ENCODE results near the gene ADCY2.

Gene ADCY2

DNA sequence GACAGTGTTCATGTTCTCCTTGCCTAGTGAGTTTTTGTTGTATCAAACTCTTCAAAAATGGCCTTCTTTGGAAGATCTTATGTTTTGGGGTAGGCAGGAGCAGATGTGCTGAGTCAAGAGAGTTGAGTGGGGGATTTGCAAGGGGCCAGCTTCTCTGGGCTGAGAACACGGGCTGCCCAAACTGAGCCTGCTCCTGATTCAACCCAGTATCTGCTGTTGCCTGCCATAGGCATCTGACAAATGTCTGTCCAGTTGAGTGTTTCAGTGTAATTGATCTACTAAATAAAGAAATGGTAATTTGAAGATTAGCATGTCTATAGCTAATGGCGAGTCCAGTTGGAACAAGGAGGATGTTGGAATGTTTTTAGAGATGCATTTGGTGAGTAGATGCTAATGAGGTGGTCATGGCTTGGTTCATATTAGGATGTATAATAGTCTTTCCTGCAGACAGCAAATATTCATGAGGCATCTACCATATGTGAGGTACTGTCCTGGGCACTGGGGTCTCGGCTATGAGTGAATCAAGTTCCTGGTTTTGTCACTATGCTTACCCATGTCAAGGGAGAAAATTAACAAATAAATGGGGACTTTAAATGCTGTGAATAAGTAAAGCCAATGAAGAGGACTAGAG lies 119.5 kb downstream of the ADCY2 start:
- Histone ChIP-seq H3K9me3 (replicated peaks in 1 of 11) (no peaks in the 10 kb centered on the region), H3K4me1 (no peaks in the 10 kb centered on the region), H3K27ac (no peak overlapping the region), H3K9ac (no peak overlapping the region), H4K20me1 (no peaks in the 10 kb centered on the region), H3K4me3 (no peak overlapping the region), H3K4me2 (no peak overlapping the region), H3K36me3 (no peaks in the 10 kb centered on the region), H3K27me3 (no peaks in the 10 kb centered on the region)
- no peak for TF ChIP-seq Cebpa-rat (IDR thresholded peaks at IDR 0.05)

DNA sequence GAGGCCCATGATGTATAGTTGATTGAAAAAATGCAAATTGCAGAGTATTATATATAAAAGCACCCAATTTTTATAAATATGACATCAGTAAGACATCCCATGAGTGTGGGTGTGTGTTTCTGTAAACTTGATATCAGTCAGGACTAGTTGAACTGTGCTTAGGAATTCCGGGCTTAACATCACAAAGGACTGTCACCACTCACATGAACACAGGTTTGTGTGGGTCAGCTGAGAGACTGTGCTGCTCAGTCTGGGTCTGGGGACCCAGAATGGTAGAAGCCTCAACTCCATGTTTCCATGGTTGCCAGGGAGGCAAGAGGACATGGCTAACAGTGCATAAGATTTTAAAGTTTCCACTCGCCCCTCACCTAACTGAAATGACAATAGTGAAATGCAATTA lies 120.3 kb downstream of the ADCY2 start:
- Histone ChIP-seq H3K4me2 (no peak overlapping the region), H3K9me3 (replicated peaks in 1 of 11) (no peaks in the 10 kb centered on the region), H3K4me3 (no peak overlapping the region), H4K20me1 (no peaks in the 10 kb centered on the region), H3K27me3 (no peaks in the 10 kb centered on the region), H3K36me3 (no peaks in the 10 kb centered on the region), H3K4me1 (no peaks in the 10 kb centered on the region), H3K9ac (no peak overlapping the region), H3K27ac (no peak overlapping the region)
- no peak for TF ChIP-seq Cebpa-rat (IDR thresholded peaks at IDR 0.05)

DNA sequence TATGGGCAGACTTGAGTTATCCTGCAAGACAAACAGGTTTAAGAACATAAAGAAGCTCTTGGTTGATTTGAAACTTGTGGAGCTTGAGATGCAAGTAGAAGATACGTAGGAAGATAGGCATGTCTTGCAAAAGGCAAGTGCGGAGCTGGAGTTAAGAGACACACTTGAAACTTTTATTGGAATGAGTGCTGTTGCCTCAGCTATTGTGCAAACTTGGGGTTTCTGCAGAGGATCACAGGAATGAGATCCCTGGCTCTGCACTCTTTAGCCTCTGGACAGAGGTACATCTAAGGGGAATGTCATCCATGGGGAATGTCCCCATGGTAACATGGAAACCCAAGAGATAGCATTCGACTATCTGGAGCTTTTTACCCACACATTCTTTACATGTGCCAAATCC lies 121.1 kb downstream of the ADCY2 start:
- Histone ChIP-seq H3K9ac (no peak overlapping the region), H3K27ac (no peak overlapping the region), H3K36me3 (no peaks in the 10 kb centered on the region), H3K27me3 (no peaks in the 10 kb centered on the region), H4K20me1 (no peaks in the 10 kb centered on the region), H3K4me2 (no peak overlapping the region), H3K9me3 (replicated peaks in 1 of 11) (no peaks in the 10 kb centered on the region), H3K4me3 (no peak overlapping the region), H3K4me1 (no peaks in the 10 kb centered on the region)
- TF ChIP-seq Cebpa-rat (IDR thresholded peaks at IDR 0.05) = no peak

DNA sequence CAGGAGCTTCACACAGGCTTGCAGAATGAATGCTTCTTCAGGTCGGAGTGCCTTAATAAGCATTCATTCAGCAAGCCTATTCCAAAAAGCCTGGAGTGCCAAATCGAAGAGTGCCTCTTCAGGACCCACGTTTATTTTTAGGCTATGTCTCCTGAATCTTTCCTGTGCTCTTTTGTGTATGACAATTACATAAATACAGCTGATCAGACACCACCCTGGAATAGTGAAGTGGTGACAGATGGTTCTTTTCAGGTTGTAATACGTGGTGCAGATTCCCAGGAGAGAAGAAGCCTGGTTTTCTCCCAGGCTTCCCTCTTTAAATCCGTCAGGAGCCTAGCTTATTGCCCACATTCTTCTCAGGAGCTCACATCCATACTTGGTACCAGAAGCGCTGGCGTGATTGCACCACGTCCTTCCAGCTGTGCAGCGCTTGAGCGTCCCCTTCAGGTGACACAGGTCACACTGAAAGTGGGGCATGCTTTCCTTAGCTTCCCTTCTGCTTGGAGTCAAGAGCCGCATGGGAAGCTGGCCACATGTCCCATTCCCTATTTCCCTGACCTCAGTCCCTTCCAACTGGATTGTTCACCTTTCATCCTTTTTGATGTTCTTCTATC lies 123.1 kb downstream of the ADCY2 start:
- no peak overlapping the region for H3K4me2 ChIP-seq
- H3K27ac ChIP-seq = no peak overlapping the region
- H3K36me3 ChIP-seq = no peaks in the 10 kb centered on the region
- H4K20me1 ChIP-seq = no peaks in the 10 kb centered on the region
- no peak overlapping the region for H3K4me3 ChIP-seq
- H3K27me3 ChIP-seq = no peaks in the 10 kb centered on the region
- no peak for TF ChIP-seq Cebpa-rat (IDR thresholded peaks at IDR 0.05)
- H3K9me3 ChIP-seq (replicated peaks in 1 of 11) = no peaks in the 10 kb centered on the region
- no peaks in the 10 kb centered on the region for H3K4me1 ChIP-seq
- H3K9ac ChIP-seq = no peak overlapping the region

DNA sequence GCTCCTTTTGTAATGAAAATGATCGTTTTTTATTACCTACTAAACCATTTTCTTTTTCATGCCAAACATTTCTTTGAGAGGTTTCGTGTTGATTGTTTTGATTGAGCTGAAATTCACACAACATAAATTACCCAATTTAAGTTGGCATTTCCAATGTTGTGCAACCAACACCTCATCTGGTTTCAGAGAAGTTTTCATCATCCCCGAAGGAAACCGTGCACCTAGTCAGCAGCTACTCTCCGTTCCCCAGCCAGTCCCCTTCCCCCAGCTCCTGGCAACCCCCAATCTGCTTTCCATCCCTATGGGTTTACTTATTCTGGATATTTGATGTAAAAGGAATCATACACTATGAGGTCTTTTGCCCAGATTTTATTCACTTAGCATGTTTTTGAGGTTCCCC lies 123.6 kb downstream of the ADCY2 start:
- no peak for TF ChIP-seq Cebpa-rat (IDR thresholded peaks at IDR 0.05)
- Histone ChIP-seq H3K9ac (no peak overlapping the region), H3K4me3 (no peak overlapping the region), H3K36me3 (no peaks in the 10 kb centered on the region), H3K4me1 (no peaks in the 10 kb centered on the region), H3K27ac (no peak overlapping the region), H3K27me3 (no peaks in the 10 kb centered on the region), H4K20me1 (no peaks in the 10 kb centered on the region), H3K4me2 (no peak overlapping the region), H3K9me3 (replicated peaks in 1 of 11) (no peaks in the 10 kb centered on the region)

GRCh38 chr5:7529880-7530279 lies 133.9 kb downstream of the ADCY2 start:
- H3K4me1 ChIP-seq = peaks cover 0 to 17% (median 7%) of the 10 kb centered on the region in 10 experiments; a peak in 11 of 20 replicates
- no peaks in the 10 kb centered on the region for H3K27me3 ChIP-seq
- TF ChIP-seq Cebpa-rat (IDR thresholded peaks at IDR 0.05) = no peak
- H4K20me1 ChIP-seq = no peaks in the 10 kb centered on the region
- H3K36me3 ChIP-seq = no peaks in the 10 kb centered on the region
- H3K27ac ChIP-seq = no peak overlapping the region
- no peaks in the 10 kb centered on the region for H3K9me3 ChIP-seq (replicated peaks in 1 of 11)
- H3K4me3 ChIP-seq = no peak overlapping the region
- H3K4me2 ChIP-seq = no peak overlapping the region
- no peak overlapping the region for H3K9ac ChIP-seq

GRCh38 chr5:7533941-7534340 lies 138.0 kb downstream of the ADCY2 start:
- Histone ChIP-seq H3K9me3 (replicated peaks in 1 of 11) (no peaks in the 10 kb centered on the region), H3K9ac (no peak overlapping the region), H3K27ac (no peak overlapping the region), H4K20me1 (no peaks in the 10 kb centered on the region), H3K36me3 (no peaks in the 10 kb centered on the region), H3K4me2 (no peak overlapping the region), H3K27me3 (no peaks in the 10 kb centered on the region), H3K4me3 (no peak overlapping the region), H3K4me1 (no peaks in the 10 kb centered on the region)
- TF ChIP-seq Cebpa-rat (IDR thresholded peaks at IDR 0.05) = no peak

DNA sequence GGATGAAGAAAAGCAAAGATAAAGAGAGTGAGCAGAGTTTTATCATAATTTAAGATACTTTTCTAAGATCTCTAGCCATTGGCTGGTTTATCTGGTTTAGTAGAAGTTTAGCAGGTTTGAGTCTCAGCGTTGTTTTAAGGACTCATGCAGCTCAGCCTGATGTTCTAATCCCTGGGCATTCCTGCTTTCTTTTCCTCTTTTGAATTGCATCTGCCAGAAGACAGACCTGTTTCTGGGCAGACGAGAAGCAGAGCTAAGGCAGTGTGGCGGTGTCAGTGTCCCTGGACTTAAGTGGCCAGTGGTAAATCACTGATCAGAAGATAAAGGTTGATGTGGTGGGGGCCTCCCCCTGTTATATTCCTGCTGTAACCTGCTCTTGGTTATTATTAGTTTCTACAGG lies 138.6 kb downstream of the ADCY2 start:
- no peaks in the 10 kb centered on the region for H3K4me1 ChIP-seq
- no peaks in the 10 kb centered on the region for H3K36me3 ChIP-seq
- no peaks in the 10 kb centered on the region for H3K27me3 ChIP-seq
- H3K4me2 ChIP-seq = no peak overlapping the region
- H4K20me1 ChIP-seq = no peaks in the 10 kb centered on the region
- TF ChIP-seq Cebpa-rat (IDR thresholded peaks at IDR 0.05) = no peak
- no peak overlapping the region for H3K9ac ChIP-seq
- no peak overlapping the region for H3K27ac ChIP-seq
- H3K9me3 ChIP-seq (replicated peaks in 1 of 11) = no peaks in the 10 kb centered on the region
- no peak overlapping the region for H3K4me3 ChIP-seq

DNA sequence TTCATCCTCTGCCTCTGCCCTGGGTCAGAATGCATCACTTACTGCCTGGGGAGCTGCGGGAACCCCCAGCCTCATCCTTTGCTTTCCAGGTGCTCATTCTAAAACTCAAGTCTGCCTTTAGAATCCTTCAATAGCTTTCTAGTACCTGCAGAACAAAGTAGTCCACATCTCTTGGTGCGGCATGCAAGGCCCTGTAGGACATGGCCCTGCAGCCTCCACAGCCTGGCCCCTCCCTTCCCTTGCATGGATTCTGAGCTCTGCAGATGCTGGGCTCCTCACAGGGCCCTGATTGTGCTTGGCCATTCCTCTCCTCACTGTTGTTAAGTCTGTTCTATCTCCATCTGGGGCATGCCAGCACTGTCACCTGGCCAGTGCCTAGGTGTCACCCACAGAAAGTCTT lies 141.6 kb downstream of the ADCY2 start:
- H4K20me1 ChIP-seq = no peaks in the 10 kb centered on the region
- H3K4me1 ChIP-seq = no peaks in the 10 kb centered on the region
- no peak overlapping the region for H3K4me2 ChIP-seq
- H3K9me3 ChIP-seq (replicated peaks in 1 of 11) = no peaks in the 10 kb centered on the region
- no peak overlapping the region for H3K9ac ChIP-seq
- H3K4me3 ChIP-seq = no peak overlapping the region
- no peak for TF ChIP-seq Cebpa-rat (IDR thresholded peaks at IDR 0.05)
- no peaks in the 10 kb centered on the region for H3K36me3 ChIP-seq
- H3K27me3 ChIP-seq = no peaks in the 10 kb centered on the region
- no peak overlapping the region for H3K27ac ChIP-seq

GRCh38 chr5:7539571-7539970 lies 143.6 kb downstream of the ADCY2 start:
- H3K9ac ChIP-seq = no peak overlapping the region
- H3K27ac ChIP-seq = no peak overlapping the region
- no peaks in the 10 kb centered on the region for H3K27me3 ChIP-seq
- no peaks in the 10 kb centered on the region for H3K4me1 ChIP-seq
- no peak for TF ChIP-seq Cebpa-rat (IDR thresholded peaks at IDR 0.05)
- no peaks in the 10 kb centered on the region for H3K9me3 ChIP-seq (replicated peaks in 1 of 11)
- H3K36me3 ChIP-seq = no peaks in the 10 kb centered on the region
- no peak overlapping the region for H3K4me2 ChIP-seq
- no peak overlapping the region for H3K4me3 ChIP-seq
- H4K20me1 ChIP-seq = no peaks in the 10 kb centered on the region
